Kidney (tissue), 14 donors: ENCODE results near the gene KCNC4. TPM values are rescaled to one million over a fixed set of nuclear protein-coding genes. Genes with fewer than 3 reads are reported as not detected.
A peak's percentile ranks its signal among the peaks of the same experiment; 100 is the strongest.

Source experiments
- DNase-seq, 5 donors: peaks; one replicate each; pipeline ENCODE4 v3.0.0-alpha.2; 2013 to 2020
- FAIRE-seq: peaks from 2 replicates; lab custom pipeline; 2012; peaks lifted over from hg19 to GRCh38; lab: Jason Lieb, UNC
- H3K27ac ChIP-seq, 2 donors: one replicate each; pipeline ENCODE4 v1.7.0; 2013; ENCODE audit warnings: low read depth in 2 of 2, low read length in 2 of 2, inconsistent platforms in 1 of 2
- H3K27me3 ChIP-seq: one replicate; pipeline ENCODE4 v1.7.1; 2013; ENCODE audit warnings: low read length, inconsistent platforms; ENCODE audit not compliant: control insufficient read depth, insufficient read depth
- H3K36me3 ChIP-seq, 3 donors: one replicate each; pipeline versions ENCODE4 v1.7.0 to v1.7.1; 2013; ENCODE audit warnings: low read length in 3 of 3, control low read depth in 1 of 3, inconsistent platforms in 1 of 3; ENCODE audit not compliant: insufficient read depth in 3 of 3, control insufficient read depth in 2 of 3
- H3K4me1 ChIP-seq, 3 donors: one replicate each; pipeline versions ENCODE4 v1.7.0 to v1.7.1; 2013; ENCODE audit warnings: low read length in 3 of 3, inconsistent platforms in 1 of 3, low read depth in 1 of 3; ENCODE audit not compliant: control insufficient read depth in 2 of 3, insufficient read depth in 2 of 3
- H3K4me3 ChIP-seq, 3 donors: one replicate each; pipeline versions ENCODE4 v1.7.0 to v1.8.1; 2013; ENCODE audit warnings: low read length in 3 of 3, control low read depth in 1 of 3, inconsistent platforms in 1 of 3
- H3K9ac ChIP-seq, 3 donors: one replicate each; pipeline versions ENCODE4 v1.7.0 to v1.7.1; 2013; ENCODE audit warnings: low read length in 3 of 3, control low read depth in 1 of 3, inconsistent platforms in 1 of 3
- H3K9me3 ChIP-seq, 3 donors: one replicate each; pipeline versions ENCODE4 v1.7.0 to v1.7.1; 2013; ENCODE audit warnings: low read length in 3 of 3, control low read depth in 1 of 3, inconsistent platforms in 1 of 3; ENCODE audit not compliant: control insufficient read depth in 2 of 3, insufficient read depth in 1 of 3
- CTCF ChIP-seq: IDR thresholded peaks from 3 replicates; pipeline ENCODE4 v1.5.1; 2012; ENCODE audit warnings: mild to moderate bottlenecking, moderate library complexity, borderline replicate concordance; ENCODE audit not compliant: insufficient read depth; ENCODE audit errors: extremely low read depth
- intact Hi-C: fragments of 100-400 bp; cut with DNase I; formaldehyde crosslinking; loops from one replicate; pipeline ENCODE4 v1.11.1; 2022
- polyA plus RNA-seq: library from polyadenylated mRNA; stranded (reverse); fragments of 350-450 nt; fragmentation: Illumina TruSeq; extraction: RNeasy Lipid Tissue Mini Kit (QIAGEN cat#74804); gene quantifications from one replicate; pipeline ENCODE4 v1.2.3, GENCODE V29; 2014; ENCODE audit warnings: low read depth, low replicate concordance; ENCODE audit not compliant: insufficient read depth
- total RNA-seq: library from RNA; stranded (reverse); fragmentation: NEBNext Ultra II Directional; extraction: Animal tissue kit (Norgen Biotek cat#: 25700); gene quantifications from one replicate; pipeline ENCODE4 v1.2.1, GENCODE V29; 2021
- donor health status: control.
- donor health status: control.
- donor health status: control.
- donor health status: control.
- donor health status: control.
- donor health status: DM: yes; HTN: yes; CAD: no.
- donor health status: Normal renal cell carcinoma (clear cell type).

Gene KCNC4
- total and polyA plus RNA-seq, 2 donors from 2014 or later, result 12.9 to 52.9 TPM

- Histone ChIP-seq H3K27me3 (no peaks in the 10 kb centered on the region), H3K9me3 (no peaks in the 10 kb centered on the region), H3K4me3 (no peak overlapping the region), H3K36me3 (peaks cover 0 to 8% (median 3%) of the 10 kb centered on the region in 3 donors), H3K4me1 (peaks cover 0 to 8% (median 0%) of the 10 kb centered on the region in 3 donors), H3K27ac (no peak overlapping the region), H3K9ac (no peak overlapping the region)
- intact Hi-C loops, result no loop called here
- TF ChIP-seq CTCF, result no peak
- DNase-seq (no peak), FAIRE-seq (no peak)
These were observed 27.5 kb downstream of the KCNC4 start for GRCh38 chr1:110237386-110238152.

GRCh38 chr1:110239441-110240430, 29.6 kb downstream of the KCNC4 start:
- no peak for TF ChIP-seq CTCF
- Histone ChIP-seq H3K4me1 (peaks cover 0 to 8% (median 0%) of the 10 kb centered on the region in 3 donors), H3K9me3 (no peaks in the 10 kb centered on the region), H3K36me3 (peaks cover 0 to 4% (median 0%) of the 10 kb centered on the region in 3 donors), H3K4me3 (no peak overlapping the region), H3K9ac (no peak overlapping the region), H3K27ac (no peak overlapping the region), H3K27me3 (no peaks in the 10 kb centered on the region)
- FAIRE-seq (no peak), DNase-seq (peak in 2 of 5 donors; percentile 38 to 75)
- intact Hi-C loops, result no loop called here

GRCh38 chr1:110240476-110241210, 30.5 kb downstream of the KCNC4 start:
- intact Hi-C loops, result no loop called here
- no peak for DNase-seq

More at GRCh38 chr1:110240476-110241210, 30.5 kb downstream of the KCNC4 start:
- H3K27ac ChIP-seq, result no peak overlapping the region
- H3K4me3 ChIP-seq, result no peak overlapping the region
- no peaks in the 10 kb centered on the region for H3K9me3 ChIP-seq
- no peak for TF ChIP-seq CTCF
- no peak overlapping the region for H3K9ac ChIP-seq
- H3K36me3 ChIP-seq, result no peaks in the 10 kb centered on the region
- FAIRE-seq, result no peak
- peaks cover 0 to 8% (median 0%) of the 10 kb centered on the region in 3 donors for H3K4me1 ChIP-seq
- no peaks in the 10 kb centered on the region for H3K27me3 ChIP-seq
